HG02759 (cell line): ENCODE results near the gene ERFL.
A peak's percentile ranks its signal among the peaks of the same experiment; 100 is the strongest.

Experiments
- ATAC-seq: cut with Tn5 transposase; IDR thresholded peaks from one replicate; pipeline ENCODE4 v1.9.1; 2021; ENCODE audit warnings: mild to moderate bottlenecking, moderate library complexity; ENCODE audit not compliant: unreplicated experiment

Gene ERFL

DNA sequence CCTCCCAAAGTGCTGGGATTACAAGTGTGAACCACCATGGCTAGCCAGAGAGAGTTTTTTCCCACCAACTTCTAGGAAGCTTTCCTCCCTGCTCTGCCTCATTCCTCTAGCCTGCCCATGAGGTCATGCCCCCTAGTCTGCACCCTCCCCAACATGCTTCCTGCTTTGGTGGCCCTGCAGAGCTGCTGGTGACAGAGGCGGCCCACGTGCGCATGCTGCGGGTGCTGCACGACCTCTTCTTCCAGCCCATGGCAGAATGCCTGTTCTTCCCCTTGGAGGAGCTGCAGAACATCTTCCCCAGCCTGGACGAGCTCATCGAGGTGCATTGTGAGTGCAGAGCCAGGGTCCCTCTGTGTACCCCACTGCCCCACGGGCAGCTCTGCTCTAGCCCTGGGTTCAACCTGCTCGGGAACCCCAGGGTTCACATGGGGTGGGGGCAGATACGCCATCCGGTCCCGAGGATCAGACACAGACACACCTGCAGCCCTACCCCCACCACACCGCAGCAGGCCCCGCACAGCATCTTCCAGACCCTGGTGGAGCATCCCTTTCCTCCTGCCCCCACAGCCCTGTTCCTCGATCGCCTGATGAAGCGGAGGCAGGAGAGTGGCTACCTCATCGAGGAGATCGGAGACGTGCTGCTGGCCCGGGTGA, 26.4 kb downstream of the ERFL start:
- ATAC-seq, result no peak

- ATAC-seq, result no peak
Observed at GRCh38 chr19:41898235-41898634, 30.0 kb downstream of the ERFL start.

DNA sequence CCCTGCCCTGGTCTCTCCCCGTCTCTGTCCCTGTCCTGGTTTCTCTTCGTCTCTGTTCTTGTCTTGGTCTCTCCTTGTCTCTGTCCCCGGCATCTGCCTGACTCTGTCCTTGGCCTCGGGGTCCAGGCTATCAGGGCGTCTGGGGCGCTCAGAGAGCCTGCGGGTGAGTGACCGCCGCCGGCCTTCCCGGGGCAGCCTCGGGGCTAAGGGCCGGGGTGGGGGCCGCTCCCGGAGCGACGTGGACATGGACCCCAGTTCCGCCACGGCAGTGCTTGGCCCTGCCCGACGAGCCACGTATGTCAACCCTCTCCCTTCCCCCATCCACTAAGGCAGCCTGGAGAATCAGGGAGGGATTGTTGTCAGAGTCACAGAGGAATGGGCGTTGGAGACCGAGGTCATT, 30.4 kb downstream of the ERFL start:
- ATAC-seq, result no peak

DNA sequence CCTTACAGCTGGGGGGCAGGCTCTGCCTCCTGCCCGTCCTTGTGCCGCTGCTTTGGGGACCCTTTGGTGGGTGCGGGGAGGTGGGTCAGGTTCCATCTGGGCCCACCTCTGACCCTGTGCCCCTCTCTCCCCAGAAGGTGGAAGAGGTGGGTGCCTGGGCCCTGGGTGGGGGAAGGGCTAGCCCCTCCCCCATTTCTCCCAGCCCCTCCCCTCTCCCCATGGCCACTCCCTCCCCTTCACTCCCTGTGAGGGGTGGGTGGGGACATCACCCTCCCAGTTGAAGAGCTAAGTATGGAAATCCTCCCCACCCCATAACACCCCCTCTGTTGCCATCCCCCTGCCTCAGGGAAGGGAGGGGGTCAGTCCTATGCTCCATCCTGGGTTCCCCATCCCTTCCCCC, 31.1 kb downstream of the ERFL start:
- ATAC-seq, result no peak

GRCh38 chr19:41896581-41896942, 31.7 kb downstream of the ERFL start:
- no peak for ATAC-seq

- no peak for ATAC-seq
Observed at GRCh38 chr19:41895745-41896580, 32.3 kb downstream of the ERFL start.

DNA sequence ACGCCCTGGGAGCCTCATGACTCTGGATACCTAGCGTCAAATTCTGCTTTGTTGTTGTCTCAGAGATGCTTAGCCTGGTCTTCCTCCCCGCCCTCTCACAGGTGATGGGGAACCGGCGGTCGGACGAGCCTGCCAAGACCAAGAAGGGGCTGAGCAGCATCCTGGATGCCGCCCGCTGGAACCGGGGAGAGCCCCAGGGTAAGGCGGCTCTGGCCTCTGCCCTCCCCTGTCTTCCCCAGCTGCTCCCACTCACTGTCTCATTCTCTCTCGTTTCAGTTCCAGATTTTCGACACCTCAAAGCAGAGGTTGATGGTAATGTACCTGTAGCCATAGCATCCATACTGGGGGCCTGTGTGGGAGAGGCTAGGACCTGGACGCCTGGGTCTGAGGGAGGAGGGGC, 33.9 kb downstream of the ERFL start:
- no peak for ATAC-seq

DNA sequence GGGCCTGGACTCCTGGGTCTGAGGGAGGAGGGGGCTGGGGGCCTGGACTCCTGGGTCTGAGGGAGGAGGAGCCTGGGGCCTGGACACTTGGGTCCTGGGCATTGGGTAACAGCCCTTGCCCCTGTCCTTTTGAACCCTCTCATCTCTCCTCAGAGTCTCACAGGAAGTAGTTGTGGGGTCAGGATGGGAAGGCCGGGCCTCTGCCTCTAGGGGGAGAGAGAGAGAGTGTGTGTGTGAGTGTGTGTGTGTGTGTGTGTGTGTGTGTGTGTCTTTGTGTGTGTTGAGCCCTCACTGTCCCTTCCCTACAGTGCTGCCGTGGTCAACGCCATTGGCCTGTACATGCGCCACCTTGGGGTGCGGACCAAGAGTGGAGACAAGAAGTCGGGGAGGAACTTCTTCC, 34.4 kb downstream of the ERFL start:
- ATAC-seq, result no peak

GRCh38 chr19:41892173-41892902, 35.9 kb downstream of the ERFL start:
- no peak for ATAC-seq

GRCh38 chr19:41890936-41891335, 37.3 kb downstream of the ERFL start:
- ATAC-seq, result no peak

- no peak for ATAC-seq
Observed at GRCh38 chr19:41889896-41890295, 38.4 kb downstream of the ERFL start.

- no peak for ATAC-seq
Observed at GRCh38 chr19:41888926-41889325, 39.3 kb downstream of the ERFL start.

DNA sequence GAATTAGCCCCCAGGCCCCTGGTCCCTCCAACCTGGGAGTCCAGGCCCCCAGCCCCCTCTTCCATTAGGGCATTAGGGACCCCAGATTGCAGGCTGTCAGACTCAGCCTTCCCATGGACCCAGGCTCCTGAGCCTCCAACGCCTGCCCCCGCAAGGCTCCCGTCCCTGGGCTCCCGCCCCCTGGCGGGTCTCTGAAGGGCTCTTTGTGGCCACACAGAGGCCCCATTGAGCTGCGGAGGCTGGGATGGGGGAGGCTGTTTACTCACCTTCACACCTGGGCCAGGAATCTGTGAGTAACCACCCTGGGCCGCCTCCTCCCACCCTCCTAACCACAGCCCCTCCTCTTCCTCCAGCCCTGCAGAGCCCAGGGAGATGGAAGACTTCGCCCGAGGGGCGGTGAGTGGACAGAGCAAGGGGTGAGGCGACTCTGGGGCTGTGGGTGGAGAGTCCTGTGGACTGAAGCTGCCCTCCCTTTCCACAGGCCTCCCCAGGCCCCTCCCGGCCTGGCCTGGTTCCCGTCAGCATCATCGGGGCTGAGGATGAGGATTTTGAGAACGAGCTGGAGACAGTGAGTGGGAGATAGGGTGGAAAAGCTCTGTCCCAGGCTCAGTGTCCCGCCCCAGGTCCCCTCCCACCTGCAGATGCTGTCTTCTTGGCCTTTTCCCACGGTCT, 40.4 kb downstream of the ERFL start:
- ATAC-seq, result no peak

GRCh38 chr19:41886761-41887710, 41.2 kb downstream of the ERFL start:
- no peak for ATAC-seq

- peak; percentile 79 for ATAC-seq
Observed at GRCh38 chr19:41883821-41884733, 44.2 kb downstream of the ERFL start.

DNA sequence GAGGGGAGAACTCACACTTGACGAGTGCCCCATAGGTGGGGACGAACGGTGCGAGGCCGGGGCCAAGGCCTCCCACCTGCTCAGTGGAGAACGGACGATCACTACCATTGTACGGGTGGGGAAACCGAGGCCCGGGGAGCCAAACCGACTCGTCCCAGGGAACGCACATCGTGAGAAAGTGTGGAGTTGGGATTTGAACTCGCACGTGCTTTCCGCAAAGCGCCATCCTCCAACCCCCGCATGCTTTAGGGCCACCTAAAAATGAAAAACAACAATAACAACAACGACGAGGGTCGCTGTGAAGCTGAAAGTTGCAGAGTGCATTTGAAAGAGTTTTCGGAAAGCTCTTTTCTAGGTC, 44.8 kb downstream of the ERFL start:
- no peak for ATAC-seq

DNA sequence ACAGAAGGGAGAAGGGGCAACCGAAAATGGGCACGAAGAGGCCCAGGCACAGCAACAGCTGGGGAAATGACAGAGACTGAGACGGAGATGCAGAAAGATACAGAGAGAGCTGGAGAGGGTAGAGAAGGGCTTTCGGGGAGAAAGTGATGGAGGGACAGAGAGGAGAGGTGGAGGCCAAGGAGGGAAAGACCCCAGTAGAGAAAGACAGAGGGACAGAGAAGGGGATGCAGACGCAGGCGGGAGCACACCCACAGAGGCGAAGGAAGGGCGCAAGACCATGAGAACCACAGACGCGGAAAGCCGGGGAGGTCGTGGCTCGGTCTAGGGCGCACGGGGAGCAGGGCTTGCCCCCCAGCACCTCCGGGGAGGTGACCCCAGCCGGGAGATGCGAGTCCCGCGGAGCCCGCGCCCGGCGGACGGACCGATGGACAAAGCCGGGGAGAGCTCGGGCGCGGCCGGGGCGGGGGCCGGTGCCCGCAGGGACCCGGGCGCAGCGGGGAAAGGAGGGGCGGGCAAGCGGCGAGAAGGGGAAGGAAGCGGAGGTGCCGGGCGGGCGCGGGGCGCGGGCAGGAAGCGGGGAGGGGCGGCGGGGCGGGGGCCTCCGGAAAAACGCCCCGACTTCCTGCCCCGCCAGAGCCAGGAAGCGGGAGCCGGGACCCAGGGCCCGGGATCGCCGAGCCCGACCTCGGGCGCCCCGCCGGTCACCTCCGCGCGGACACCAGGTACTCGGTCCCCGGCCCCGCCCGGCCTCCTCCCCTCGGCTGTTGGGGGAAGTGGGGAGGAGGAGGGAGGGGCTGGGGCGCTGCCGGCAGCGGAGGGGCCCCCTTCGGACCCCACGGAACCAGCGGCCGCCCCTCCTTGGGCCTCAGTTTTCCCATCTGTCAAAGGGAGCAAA, 45.4 kb downstream of the ERFL start, which contains the start of gene ARHGEF1:
Gene ARHGEF1, plus strand, starts transcription at position 617 of the 895 bp plus-strand sequence. CDS start 4,899 bp downstream, outside the sequence.
- ATAC-seq, result peak; percentile 17

- no peak for ATAC-seq
Observed at GRCh38 chr19:41880329-41880708, 47.9 kb downstream of the ERFL start.
